GM19035 (cell line): ENCODE measurements around the gene LY6G6F.

Experiments used
- ATAC-seq: cut with Tn5 transposase; IDR thresholded peaks from one replicate; pipeline ENCODE4 v1.9.1; 2021; ENCODE audit not compliant: unreplicated experiment

LY6G6F gene

GRCh38 chr6:31737315-31737990, 30.8 kb downstream of the LY6G6F start:
- ATAC-seq = no peak

- ATAC-seq = no peak
Measured at GRCh38 chr6:31737991-31738979, 31.6 kb downstream of the LY6G6F start.

GRCh38 chr6:31739639-31740396, 33.2 kb downstream of the LY6G6F start, which contains the start of gene MSH5:
MSH5 (plus strand) TSS chr6:31740005; CDS start chr6:31740467, 462 bp downstream.
- peak; percentile 74 for ATAC-seq

GRCh38 chr6:31740397-31741223, 33.9 kb downstream of the LY6G6F start:
- ATAC-seq = no peak

GRCh38 chr6:31741815-31742214, 35.1 kb downstream of the LY6G6F start:
- ATAC-seq = no peak

GRCh38 chr6:31742894-31743293, 36.2 kb downstream of the LY6G6F start:
- no peak for ATAC-seq

GRCh38 chr6:31744422-31744821, 37.8 kb downstream of the LY6G6F start:
- no peak for ATAC-seq

- no peak for ATAC-seq
Measured at GRCh38 chr6:31749301-31750036, 42.8 kb downstream of the LY6G6F start.

- ATAC-seq = no peak
Measured at GRCh38 chr6:31750411-31751022, 43.9 kb downstream of the LY6G6F start.

GRCh38 chr6:31752739-31753319, 46.2 kb downstream of the LY6G6F start:
- ATAC-seq = no peak

- ATAC-seq = no peak
Measured at GRCh38 chr6:31758281-31758680, 51.6 kb downstream of the LY6G6F start.
